Stimulated activated CD4-positive, alpha-beta T cell treated with anti-CD3 and anti-CD28 coated beads, Interleukin-15, amount 100 ng/mL, for 24 hours (primary cell): ENCODE results near the gene CEP44.
"Not testable (repeated sequence)": the region's sequence is repeated elsewhere in the genome, so short reads cannot be mapped to it uniquely, and the experiment has no call there.

ENCODE experiments used
- DNase-seq: peaks from one replicate; pipeline ENCODE4 v3.0.0-alpha.2; 2020

The CEP44 gene

GRCh38 chr4:174279433-174280155 lies 4.1 kb upstream of the CEP44 start:
- DNase-seq: no peak

GRCh38 chr4:174281182-174281737 lies 2.5 kb upstream of the CEP44 start:
- DNase-seq: no peak

GRCh38 chr4:174281901-174282300 lies 1.8 kb upstream of the CEP44 start:
- DNase-seq: no peak

- peak; percentile 80 for DNase-seq
These were observed 740 bp upstream of the CEP44 start for GRCh38 chr4:174282836-174283506.

- no peak for DNase-seq
These were observed 776 bp downstream of the CEP44 start for GRCh38 chr4:174284487-174284886.

GRCh38 chr4:174286870-174287269 lies 3.2 kb downstream of the CEP44 start:
- DNase-seq: no peak

- no peak for DNase-seq
These were observed 8.8 kb downstream of the CEP44 start for GRCh38 chr4:174292473-174292872.

- not testable (repeated sequence) for DNase-seq
These were observed 10.9 kb downstream of the CEP44 start for GRCh38 chr4:174294641-174295040.

- DNase-seq: not testable (repeated sequence)
These were observed 11.4 kb downstream of the CEP44 start for GRCh38 chr4:174295142-174295541.

GRCh38 chr4:174303687-174304086 lies 20.0 kb downstream of the CEP44 start:
- DNase-seq: no peak

GRCh38 chr4:174304664-174305063 lies 21.0 kb downstream of the CEP44 start:
- no peak for DNase-seq

- DNase-seq: no peak
These were observed 22.2 kb downstream of the CEP44 start for GRCh38 chr4:174305961-174306360.

- no peak for DNase-seq
These were observed 24.0 kb downstream of the CEP44 start for GRCh38 chr4:174307694-174308093.

- DNase-seq: no peak
These were observed 29.3 kb downstream of the CEP44 start for GRCh38 chr4:174312993-174313392.

- no peak for DNase-seq
These were observed 30.6 kb downstream of the CEP44 start for GRCh38 chr4:174314274-174314673.

- DNase-seq: no peak
These were observed 31.1 kb downstream of the CEP44 start for GRCh38 chr4:174314770-174315169.

GRCh38 chr4:174316546-174316945 lies 32.8 kb downstream of the CEP44 start:
- no peak for DNase-seq

GRCh38 chr4:174316954-174317353 lies 33.2 kb downstream of the CEP44 start:
- DNase-seq: no peak

GRCh38 chr4:174317531-174317930 lies 33.8 kb downstream of the CEP44 start:
- no peak for DNase-seq

- no peak for DNase-seq
These were observed 35.4 kb downstream of the CEP44 start for GRCh38 chr4:174318829-174319764.

- no peak for DNase-seq
These were observed 36.9 kb downstream of the CEP44 start for GRCh38 chr4:174320494-174321199.

- DNase-seq: no peak
These were observed 40.5 kb downstream of the CEP44 start for GRCh38 chr4:174324236-174324635.
